ENCODE results near the gene SART1. TPM values are rescaled to one million over a fixed set of nuclear protein-coding genes. Genes with fewer than 3 reads are reported as not detected.
A peak's percentile ranks its signal among the peaks of the same experiment; 100 is the strongest.
"Not testable (repeated sequence)": the region's sequence is repeated elsewhere in the genome, so short reads cannot be mapped to it uniquely, and the experiment has no call there.

SART1 gene
- polyA plus RNA-seq, 1 donor: 48.6 TPM

DNA sequence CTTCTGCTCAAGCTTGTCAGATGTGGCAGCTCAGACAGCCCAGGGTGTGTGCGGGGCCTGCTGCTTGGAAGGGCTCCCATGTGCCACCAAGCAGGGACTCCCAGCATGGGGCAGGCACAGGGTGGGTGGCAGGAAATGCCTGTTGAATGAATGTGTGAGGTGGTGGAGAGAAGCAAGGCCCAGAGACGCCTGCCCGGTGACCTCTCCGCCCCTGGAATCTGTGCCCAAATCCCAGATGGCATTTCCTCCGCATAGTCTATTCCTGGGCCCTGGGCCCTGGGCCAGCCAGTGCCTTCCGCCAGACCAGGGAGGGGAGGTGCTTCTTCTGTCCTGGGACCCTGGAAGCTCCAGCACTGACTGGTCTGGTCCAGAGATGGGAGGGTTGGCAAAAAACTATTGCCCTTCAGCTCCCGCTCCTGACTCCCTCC, 53.9 kb downstream of the SART1 start:
- DNase-seq: no peak

DNA sequence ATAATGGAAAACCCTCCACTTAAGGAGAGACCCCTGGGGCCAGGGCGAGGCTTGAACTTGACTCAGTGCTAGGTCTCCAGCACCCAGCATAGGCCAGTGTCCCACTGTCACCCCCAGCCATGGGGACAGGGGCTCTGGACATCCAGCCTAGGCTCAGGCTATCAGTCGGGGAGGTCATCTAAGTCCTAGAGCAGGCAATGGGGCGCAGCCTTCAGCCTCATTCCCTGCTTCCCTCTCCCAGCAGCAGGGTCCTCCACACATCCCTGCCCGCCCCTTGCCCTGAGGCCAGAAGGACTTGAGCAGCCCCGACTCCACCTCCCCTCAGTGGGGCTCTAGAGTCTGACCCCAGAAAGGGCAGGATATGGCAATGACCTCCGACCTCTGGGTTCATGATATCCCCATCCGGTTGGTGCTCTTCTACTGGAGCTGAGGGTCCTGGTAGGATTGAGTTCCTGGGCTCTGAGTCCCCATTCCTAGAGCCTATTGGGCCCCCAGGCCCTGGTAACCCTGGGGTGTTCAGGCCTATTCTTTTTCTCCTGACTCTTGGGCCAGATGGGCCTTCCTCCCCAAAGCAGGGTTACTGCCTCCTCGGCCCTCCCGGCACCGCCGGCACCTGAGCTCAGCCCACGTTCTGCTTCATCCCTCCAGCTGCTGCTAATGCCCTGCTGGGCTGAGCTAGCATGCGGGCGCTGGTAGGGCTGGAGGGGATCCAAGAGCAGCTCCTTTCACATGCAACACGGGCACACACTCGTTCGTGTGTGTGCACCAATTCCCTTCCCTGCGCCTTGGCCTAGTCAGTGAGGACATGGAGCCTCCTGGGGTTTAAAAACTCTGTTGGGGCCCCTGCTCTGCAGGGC, 54.6 kb downstream of the SART1 start:
- DNase-seq: no peak

DNA sequence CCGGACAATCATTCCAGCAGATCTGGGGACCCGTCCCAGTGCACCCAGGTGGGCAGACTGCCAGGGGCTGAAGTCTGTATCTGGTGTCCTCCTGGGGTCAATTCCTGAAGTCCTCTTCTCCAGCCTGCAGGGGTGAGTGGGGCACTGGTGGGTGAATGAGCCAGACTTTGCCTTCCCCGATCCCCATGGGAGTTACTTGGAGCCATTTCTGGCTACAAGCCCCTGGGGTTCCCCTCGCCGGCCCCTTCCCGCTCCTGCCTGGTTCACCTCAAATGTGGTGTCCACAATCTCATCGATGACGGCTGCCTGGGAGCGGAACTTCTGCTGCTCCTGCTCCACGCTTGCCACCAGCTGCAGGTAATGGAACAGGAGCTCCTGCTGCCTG, 55.3 kb downstream of the SART1 start:
- DNase-seq: no peak

DNA sequence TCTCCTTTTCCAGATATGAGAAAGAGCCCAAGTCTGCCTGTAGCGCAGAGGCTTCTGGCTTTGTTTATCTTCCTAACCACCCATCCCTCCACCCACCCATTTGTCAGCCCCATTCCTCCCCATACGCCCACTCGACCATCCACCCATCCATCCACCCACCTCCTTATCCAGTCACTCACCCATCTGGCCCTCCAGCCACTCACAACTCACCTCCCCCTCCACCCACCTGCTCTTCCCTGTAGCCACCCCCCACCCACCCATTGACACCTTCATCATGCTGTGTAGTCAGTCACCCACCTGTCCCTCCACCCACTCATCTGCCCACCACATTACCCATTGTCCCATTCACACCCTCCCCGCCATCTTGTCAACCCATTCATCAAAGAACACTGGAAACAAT, 55.8 kb downstream of the SART1 start:
- no peak for DNase-seq

DNA sequence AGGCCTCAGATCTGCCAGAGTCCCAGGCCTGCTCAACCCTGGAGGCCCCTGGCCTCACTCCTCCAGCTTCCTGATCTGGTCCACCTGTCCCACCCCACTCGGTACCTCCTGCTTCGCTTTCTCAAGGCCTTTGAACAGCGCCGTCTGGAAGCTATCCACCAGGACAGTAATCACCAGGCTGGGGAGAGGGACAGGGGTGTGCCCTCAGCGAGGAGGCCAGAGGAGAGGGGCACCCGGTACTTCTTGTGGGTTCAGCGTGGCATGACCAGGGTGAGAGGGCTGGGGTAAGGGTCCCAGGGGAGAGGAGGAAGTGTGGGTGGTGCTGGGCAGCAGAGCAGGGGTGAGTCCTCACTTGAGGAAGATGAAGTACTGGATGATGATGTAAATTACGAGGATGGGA, 58.7 kb downstream of the SART1 start:
- no peak for DNase-seq

DNA sequence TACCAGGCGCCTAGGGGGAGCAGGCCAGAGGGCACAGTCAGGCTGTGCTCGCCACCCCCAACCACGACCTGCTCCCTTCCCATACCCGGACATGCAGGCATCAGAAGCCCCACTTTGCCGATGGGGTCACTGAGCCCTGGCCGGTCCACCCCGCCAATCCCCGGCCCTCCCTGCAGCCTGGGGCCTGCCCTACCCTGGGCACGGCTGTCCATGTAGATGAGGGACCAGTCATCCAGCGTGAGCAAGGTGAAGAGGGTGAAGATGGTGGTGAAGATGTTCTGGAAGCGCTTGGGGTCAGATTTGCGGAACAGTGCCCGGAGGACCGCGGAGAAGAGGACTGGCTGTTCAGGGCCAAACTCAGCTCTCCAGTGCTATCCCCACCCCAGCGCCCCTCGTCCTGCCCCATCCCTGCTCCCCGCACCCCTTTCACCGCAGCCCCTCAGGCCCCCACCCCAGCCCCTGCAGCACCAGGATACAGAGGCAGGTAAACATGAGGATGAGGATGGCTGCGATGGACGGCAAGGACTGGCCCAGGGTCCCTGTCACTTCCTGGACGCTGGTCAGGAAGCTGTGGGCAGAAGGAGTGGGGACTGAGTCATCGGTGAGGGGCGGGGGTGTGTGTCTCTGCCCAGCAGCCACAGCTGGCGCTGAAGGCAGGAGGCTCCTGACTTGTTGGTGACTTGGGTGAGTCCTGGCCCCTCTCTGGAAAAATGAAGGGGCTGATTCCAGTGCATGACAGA, 59.3 kb downstream of the SART1 start:
- DNase-seq: no peak

DNA sequence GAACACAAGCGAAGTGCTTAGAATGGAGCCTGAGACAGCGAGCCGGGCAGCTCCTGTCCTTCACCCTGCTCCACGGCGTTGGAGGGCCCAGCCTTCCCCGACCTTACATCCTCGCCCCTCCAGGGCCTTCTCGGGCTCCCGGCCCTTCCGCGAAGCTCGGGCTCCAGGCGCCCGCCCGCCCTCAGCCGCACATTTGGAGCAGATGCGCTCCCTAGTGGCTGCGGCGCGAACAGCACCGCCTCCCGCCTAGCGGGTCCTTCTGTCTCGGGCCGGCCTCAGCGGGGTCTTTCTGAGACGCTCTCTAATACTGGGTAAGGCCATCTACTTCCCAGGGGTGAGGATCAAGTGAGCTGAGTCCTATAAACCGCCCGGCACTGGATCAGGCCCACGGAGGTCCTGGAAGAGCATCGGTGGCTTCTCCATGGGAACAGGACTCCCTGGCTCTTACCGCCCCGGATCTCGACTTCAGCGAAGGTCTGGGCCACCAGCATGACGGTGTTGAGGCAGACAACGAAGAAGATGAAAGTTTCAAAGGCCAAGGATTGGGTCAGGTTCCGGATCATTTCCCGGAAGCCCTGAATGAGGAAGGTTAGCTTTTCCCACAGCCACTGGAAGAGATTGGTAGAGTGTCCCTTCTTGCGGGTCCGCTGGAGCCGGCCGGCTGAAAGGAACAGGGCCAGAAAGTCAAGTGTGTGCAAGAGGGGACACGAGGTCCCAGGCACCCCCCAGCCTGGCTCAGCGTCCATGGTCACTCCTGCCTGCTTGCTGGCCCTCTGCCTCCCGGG, 61.1 kb downstream of the SART1 start:
- DNase-seq: peak; percentile 34

DNA sequence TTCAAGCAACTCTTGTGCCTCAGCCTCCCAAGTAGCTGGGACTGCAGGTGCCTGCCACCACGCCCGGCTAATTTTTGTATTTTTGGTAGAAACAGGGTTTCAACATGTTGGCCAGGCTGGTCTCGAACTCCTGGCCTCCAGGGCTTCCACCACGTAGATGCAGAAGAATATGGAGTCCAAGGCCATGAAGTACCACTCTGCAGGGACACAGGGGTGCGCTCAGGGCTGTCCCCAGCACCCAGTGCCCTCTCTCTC, 61.6 kb downstream of the SART1 start:
- not testable (repeated sequence) for DNase-seq

DNA sequence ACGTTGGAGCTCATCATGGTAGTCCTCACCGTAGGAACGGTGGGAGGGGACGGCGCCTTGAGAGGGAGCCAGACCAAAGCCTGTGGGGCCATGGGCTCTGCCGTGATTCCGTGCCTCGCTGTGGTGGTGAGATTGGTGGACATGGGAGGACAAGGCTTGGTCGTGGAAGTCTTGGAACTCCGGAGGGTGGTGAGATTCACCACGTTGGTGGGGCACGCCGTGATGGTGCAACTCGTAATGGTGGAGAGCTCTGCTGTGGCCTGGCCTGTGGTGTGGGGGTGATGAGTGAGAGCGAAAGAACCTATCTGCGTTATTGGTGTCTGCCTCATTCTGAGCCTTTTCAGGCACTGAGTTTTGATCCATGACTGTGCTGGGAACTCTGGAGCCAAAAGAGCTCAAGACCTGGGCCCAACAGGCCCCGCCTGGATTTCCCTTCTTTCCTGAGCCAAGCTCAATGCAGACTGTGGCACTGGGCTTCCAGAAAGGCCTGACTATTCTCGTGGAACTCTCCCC, 64.5 kb downstream of the SART1 start, which contains the start of gene CATSPER1:
TSS of gene CATSPER1 (minus strand) at position 463 of the 513 bp plus-strand sequence. CDS start at position 363, 100 bp downstream.
- DNase-seq: no peak

Other genes starting within 250 kb of the SART1 start
- gene KAT5, start 249.5 kb upstream of the SART1 start, polyA plus RNA-seq (ENCODE audit: insufficient read length): 71.7 TPM
- 39.0 TPM for gene RNASEH2C, start 240.9 kb upstream of the SART1 start, polyA plus RNA-seq (ENCODE audit: insufficient read length)
- gene AP5B1, start 180.8 kb upstream of the SART1 start, polyA plus RNA-seq (ENCODE audit: insufficient read length): 7.6 TPM
- gene OVOL1, start 174.7 kb upstream of the SART1 start, polyA plus RNA-seq (ENCODE audit: insufficient read length): 11.0 TPM
- gene SNX32, start 127.8 kb upstream of the SART1 start, polyA plus RNA-seq (ENCODE audit: insufficient read length): 2.6 TPM
- 688 TPM for gene CFL1, start 103.6 kb upstream of the SART1 start, polyA plus RNA-seq (ENCODE audit: insufficient read length)
- 48.3 TPM for gene MUS81, start 101.3 kb upstream of the SART1 start, polyA plus RNA-seq (ENCODE audit: insufficient read length)
- gene EFEMP2, start 88.9 kb upstream of the SART1 start, polyA plus RNA-seq (ENCODE audit: insufficient read length): 102 TPM
- gene CTSW, start 81.9 kb upstream of the SART1 start, polyA plus RNA-seq (ENCODE audit: insufficient read length): 1.4 TPM
- 96.0 TPM for gene FIBP, start 73.3 kb upstream of the SART1 start, polyA plus RNA-seq (ENCODE audit: insufficient read length)
- gene CCDC85B, start 71.1 kb upstream of the SART1 start, polyA plus RNA-seq (ENCODE audit: insufficient read length): 5.0 TPM
- not detected for gene FOSL1, start 61.3 kb upstream of the SART1 start, polyA plus RNA-seq (ENCODE audit: insufficient read length)
- gene C11orf68, start 42.7 kb upstream of the SART1 start, polyA plus RNA-seq (ENCODE audit: insufficient read length): 30.6 TPM
- 65.8 TPM for gene DRAP1, start 42.3 kb upstream of the SART1 start, polyA plus RNA-seq (ENCODE audit: insufficient read length)
- gene TSGA10IP, start 16.3 kb upstream of the SART1 start, polyA plus RNA-seq (ENCODE audit: insufficient read length): 0.23 TPM
- gene EIF1AD, start 40.4 kb downstream of the SART1 start, polyA plus RNA-seq (ENCODE audit: insufficient read length): 31.7 TPM
- 233 TPM for gene BANF1, start 40.8 kb downstream of the SART1 start, polyA plus RNA-seq (ENCODE audit: insufficient read length)
- gene CST6, start 50.3 kb downstream of the SART1 start, polyA plus RNA-seq (ENCODE audit: insufficient read length): not detected
- gene CATSPER1, start 64.7 kb downstream of the SART1 start, polyA plus RNA-seq (ENCODE audit: insufficient read length): not detected
- gene GAL3ST3, start 87.4 kb downstream of the SART1 start, polyA plus RNA-seq (ENCODE audit: insufficient read length): 3.8 TPM
- gene SF3B2, start 90.6 kb downstream of the SART1 start, polyA plus RNA-seq (ENCODE audit: insufficient read length): 260 TPM
- gene PACS1, start 108.5 kb downstream of the SART1 start, polyA plus RNA-seq (ENCODE audit: insufficient read length): 61.5 TPM